ENCODE results near the gene LRBA. TPM values are rescaled to one million over a fixed set of nuclear protein-coding genes. Genes with fewer than 3 reads are reported as not detected.
"Not testable (repeated sequence)": the region's sequence is repeated elsewhere in the genome, so short reads cannot be mapped to it uniquely, and the experiment has no call there.

The LRBA gene
- total RNA-seq, 1 donor from 2014 or later = 63.4 TPM

- no peak for DNase-seq (ENCODE audit: low read depth, low spot score)
Observed at GRCh38 chr4:150679018-150679764, 335.9 kb downstream of the LRBA start.

- DNase-seq (ENCODE audit: low read depth, low spot score) = no peak
Observed at GRCh38 chr4:150673793-150674192, 341.3 kb downstream of the LRBA start.

- no peak for DNase-seq (ENCODE audit: low read depth, low spot score)
Observed at GRCh38 chr4:150668824-150669223, 346.3 kb downstream of the LRBA start.

- peak; percentile 44 for DNase-seq (ENCODE audit: low read depth, low spot score)
Observed at GRCh38 chr4:150664935-150665334, 350.1 kb downstream of the LRBA start.

DNA sequence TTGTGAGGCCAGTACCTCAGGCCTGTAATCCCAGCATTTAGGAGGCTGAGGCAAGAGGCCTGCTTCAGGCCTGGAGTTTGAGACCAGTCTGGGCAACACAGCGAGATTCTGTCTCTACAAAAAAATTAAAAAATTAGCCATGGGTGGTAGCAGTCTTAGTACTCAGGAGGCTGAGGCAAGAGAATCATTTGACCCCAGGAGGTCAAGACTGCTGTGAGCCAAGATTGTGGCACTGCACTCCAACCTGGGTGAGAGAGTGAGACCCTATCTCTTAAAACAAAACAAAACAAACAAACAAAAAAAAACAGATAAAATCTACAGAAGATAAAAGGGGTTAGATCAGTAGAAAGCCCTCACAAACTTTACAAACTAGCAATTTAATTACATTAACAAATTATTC lies 352.4 kb downstream of the LRBA start:
- no peak for DNase-seq (ENCODE audit: low read depth, low spot score)

DNA sequence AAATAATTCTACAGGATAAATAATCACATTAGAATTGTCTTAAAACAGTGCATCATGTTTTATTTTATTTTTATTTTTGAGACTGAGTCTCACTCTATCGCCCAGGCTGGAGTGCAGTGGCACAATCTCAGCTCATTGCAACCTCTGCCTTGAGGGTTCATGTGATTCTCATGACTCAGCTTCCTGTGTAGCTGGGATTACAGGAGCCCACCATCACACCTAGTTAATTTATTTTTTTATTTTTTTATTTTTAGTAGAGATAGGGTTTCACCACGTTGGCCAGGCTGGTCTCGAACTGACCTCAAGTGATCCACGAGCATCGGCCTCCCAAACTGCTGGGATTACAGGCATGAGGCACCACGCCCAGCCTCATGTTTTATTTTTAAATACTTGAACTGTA lies 353.5 kb downstream of the LRBA start:
- DNase-seq (ENCODE audit: low read depth, low spot score) = not testable (repeated sequence)

- not testable (repeated sequence) for DNase-seq (ENCODE audit: low read depth, low spot score)
Observed at GRCh38 chr4:150658258-150658657, 356.8 kb downstream of the LRBA start.

DNA sequence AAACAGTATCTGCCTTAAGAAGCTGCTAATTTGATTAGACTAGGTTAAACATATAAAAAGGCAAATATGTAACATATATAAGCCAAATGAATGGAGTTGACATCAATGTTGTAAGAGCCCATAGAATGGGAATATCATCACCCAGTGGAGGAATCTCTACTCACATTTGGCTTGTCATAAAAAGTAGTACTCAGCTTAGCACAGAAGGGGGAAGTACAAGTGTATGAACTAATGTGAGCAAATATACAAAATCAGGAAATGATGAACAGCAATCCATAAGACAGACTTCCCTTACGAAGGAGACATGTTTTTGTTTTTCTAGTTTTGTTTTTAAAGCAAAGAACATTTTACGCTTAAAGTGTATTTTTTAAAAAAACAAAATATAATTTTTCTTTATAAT lies 358.2 kb downstream of the LRBA start:
- DNase-seq (ENCODE audit: low read depth, low spot score) = peak; percentile 66

DNA sequence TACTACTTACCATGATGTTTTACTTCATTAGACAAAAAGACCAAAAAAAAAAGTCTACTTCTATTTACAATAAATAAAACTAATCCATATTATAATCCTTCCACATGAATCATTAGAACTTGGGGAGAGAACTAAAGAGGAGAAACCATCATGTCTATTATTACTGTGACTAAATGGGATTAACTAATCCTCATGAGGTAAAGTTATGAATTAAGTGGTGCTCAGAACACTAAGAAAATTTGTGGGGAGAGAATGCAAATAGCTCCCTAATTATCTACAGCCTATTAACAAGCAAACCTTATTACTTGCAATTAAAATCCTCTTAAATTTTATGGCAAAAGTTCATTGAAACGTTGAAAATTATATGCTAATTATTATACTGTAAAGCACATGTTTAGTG lies 364.3 kb downstream of the LRBA start:
- DNase-seq (ENCODE audit: low read depth, low spot score) = no peak

DNA sequence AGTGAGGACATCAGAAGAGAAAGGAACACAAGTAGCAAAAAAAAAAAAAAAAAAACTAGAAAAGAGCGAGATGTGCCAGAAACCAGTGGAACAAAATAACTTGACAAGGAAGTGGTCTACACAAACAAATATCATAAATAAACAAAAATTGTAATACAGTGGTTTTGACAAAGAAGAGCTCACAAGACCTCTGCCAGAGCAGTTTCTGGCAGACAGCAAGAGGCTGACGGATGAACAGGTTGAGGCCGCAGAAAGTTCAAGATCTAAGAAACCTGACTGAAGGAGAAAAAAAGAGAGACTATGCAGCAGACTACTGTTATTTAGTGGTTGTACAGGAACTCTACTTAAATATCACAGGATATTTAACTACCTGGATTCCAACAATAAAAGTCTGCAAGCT lies 367.0 kb downstream of the LRBA start:
- no peak for DNase-seq (ENCODE audit: low read depth, low spot score)

DNA sequence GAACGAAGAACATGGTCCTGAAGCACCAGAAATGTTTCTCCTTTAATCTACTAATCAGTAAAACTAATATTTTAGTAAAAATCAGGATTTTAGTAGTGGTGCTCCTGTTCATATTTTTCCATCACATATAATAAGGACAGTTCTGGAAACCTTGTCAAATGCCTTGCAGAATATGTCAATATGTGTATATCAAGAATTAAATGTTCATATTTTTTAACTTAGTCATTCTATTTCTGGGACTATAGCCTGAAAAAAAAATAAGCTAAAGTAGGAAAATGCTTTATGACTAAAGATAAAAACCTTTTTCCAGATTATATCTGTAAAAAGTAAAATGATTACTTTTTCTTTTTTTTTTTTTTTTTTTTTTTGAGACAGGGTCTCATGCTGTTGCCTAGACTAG lies 368.1 kb downstream of the LRBA start:
- no peak for DNase-seq (ENCODE audit: low read depth, low spot score)

GRCh38 chr4:150641612-150642011 lies 373.5 kb downstream of the LRBA start:
- DNase-seq (ENCODE audit: low read depth, low spot score) = no peak

DNA sequence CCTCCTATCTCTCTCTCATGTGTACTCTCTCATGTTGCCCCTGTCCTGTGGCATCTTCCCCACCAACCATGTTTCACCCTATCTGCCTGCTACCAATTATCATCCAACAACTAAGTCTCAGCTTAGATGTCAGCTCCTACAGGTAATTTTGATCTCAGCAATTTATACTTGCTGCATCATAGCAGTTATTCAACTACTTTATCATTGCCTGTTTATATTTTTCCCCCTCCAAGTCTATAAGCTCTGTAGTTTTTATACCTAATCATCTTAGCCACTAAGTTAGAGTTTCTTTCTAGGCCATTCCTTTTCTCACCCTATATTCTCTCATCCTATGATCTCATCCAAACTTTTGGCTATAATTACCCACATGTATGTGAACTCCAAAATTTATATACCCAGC lies 382.4 kb downstream of the LRBA start:
- DNase-seq (ENCODE audit: low read depth, low spot score) = no peak

DNA sequence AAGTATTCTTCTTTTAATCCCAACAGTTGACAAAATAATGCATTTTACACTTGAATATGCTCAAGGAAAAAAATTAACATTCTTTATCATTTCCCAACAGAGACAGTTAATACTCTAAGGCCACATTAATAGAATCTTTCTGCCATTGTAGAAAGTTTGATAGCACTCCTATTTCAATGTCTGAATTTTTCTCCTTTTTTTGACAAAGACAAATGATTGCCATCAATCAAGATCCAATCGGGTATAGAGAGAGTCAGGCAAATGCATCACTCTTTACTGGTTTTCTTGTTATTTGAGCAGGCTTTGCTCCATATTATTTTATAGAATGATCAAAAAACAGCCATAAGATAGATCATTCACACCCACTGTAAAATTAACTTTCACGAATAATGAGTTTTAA lies 387.0 kb downstream of the LRBA start:
- no peak for DNase-seq (ENCODE audit: low read depth, low spot score)

GRCh38 chr4:150625033-150625432 lies 390.1 kb downstream of the LRBA start:
- DNase-seq (ENCODE audit: low read depth, low spot score) = no peak

DNA sequence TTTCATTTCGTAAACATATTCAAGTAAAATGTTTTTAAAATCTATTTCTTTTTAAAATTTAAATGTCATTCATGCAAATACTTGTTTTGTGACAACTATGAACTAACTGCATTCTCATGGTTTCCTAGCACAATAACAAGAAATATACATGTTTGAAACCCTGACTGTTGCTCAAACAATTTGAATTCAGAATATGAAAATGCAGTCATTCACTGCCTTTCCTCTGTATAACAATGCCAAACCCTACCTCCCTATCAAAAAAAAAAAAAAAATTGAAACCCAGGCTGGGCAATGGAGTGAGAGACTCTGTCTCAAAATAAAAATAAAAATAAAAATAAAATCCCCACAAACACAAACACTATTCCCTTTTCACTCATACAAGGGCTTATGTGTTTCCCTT lies 391.0 kb downstream of the LRBA start:
- no peak for DNase-seq (ENCODE audit: low read depth, low spot score)

- no peak for DNase-seq (ENCODE audit: low read depth, low spot score)
Observed at GRCh38 chr4:150619042-150619441, 396.0 kb downstream of the LRBA start.

DNA sequence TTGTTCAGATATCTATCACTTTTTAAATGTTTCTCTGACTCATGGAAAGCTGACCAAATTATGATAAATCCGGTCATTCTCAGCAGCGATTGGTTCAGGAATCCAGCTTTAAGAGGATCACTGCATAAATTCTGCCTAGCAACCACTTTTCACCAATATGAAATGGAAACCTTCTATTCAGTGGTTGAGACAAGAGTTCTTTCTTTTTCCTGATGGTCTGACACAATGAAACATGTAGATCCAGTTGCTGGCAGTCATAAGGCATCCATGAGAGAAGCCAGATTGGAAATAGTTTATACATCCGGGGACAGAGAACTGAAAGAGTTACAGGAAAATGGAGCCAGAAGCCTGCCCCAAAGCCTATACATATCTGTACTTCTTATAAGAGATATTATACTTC lies 406.0 kb downstream of the LRBA start:
- no peak for DNase-seq (ENCODE audit: low read depth, low spot score)

DNA sequence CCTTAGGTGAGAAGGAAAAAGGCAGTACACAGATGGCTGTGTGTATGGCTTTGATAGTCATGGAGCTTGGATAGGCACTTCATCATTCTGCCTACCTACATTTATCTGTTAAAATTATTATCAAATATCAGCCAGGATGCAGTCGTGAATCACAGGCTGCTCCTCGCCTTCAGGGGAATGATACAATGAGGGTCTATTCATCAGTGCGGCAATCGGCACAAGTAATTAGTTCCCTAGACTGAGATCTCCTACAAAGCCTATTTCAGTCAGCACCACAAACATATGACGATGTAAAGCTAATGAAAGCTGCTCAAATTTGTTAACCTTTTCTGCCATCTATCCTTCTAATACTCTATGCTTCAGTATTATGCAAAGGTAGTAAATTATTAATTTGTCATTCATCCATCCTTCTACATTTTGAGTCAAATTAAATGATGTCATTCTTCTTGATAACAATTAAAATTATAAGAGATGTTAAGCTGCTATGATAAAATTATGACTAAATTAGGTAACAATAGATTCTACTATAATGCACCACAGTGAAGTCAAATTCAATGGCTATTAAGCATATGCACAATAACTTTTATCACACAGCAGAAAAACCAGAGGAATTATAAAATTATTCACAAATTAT lies 414.2 kb downstream of the LRBA start:
- no peak for DNase-seq (ENCODE audit: low read depth, low spot score)

DNA sequence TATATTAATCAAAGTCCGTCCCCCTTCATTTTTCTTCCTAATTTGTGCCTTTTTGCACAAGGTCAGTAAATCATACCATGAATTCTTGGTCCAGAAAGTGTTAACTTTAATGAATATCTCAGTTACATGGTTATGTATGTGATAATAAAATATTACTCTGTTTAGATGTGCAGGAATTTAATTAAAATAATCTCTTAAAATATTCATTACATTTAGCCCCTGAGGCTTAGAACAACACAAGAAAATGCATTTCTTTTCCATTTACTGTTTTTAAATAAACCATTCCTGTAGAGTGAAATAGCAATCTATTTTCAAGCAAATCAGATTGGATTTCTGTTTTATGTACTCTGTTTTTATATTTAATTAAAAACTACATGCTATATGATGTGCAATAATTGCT lies 415.5 kb downstream of the LRBA start:
- DNase-seq (ENCODE audit: low read depth, low spot score) = no peak

- DNase-seq (ENCODE audit: low read depth, low spot score) = no peak
Observed at GRCh38 chr4:150598909-150599308, 416.2 kb downstream of the LRBA start.

- no peak for DNase-seq (ENCODE audit: low read depth, low spot score)
Observed at GRCh38 chr4:150593996-150594395, 421.1 kb downstream of the LRBA start.

- no peak for DNase-seq (ENCODE audit: low read depth, low spot score)
Observed at GRCh38 chr4:150591904-150592303, 423.2 kb downstream of the LRBA start.

Data from pulmonary artery endothelial cell (primary cell).